Kidney epithelial cell (primary cell): Measurements from ENCODE around the gene LCE3C. TPM values are rescaled to one million over a fixed set of nuclear protein-coding genes. Genes with fewer than 3 reads are reported as not detected.

Experiments used
- DNase-seq: peaks from one replicate; pipeline ENCODE4 v3.0.0-alpha.2; 2010; ENCODE audit warnings: low read depth
- H3K27me3 ChIP-seq: 2 replicates; pipeline ENCODE4 v1.6.0; 2011; ENCODE audit warnings: low read length; ENCODE audit not compliant: control insufficient read depth, insufficient read depth
- H3K36me3 ChIP-seq: 2 replicates; pipeline ENCODE4 v1.5.1; 2011; ENCODE audit warnings: low read length; ENCODE audit not compliant: control insufficient read depth, insufficient read depth
- H3K4me3 ChIP-seq: 2 replicates; pipeline ENCODE4 v1.5.1; 2011; ENCODE audit warnings: low read depth, mild to moderate bottlenecking, control low read depth, low read length
- total RNA-seq: library from RNA; depleted of rRNA; stranded (reverse); fragments of >200 nt; gene quantifications from 2 replicates; pipeline ENCODE4 v1.2.3, GENCODE V29; 2015
- TF ChIP-seq, protein P1 (sequence below): IDR thresholded peaks from 2 replicates; pipeline ENCODE4 v1.5.1; 2011; ENCODE audit warnings: mild to moderate bottlenecking, moderate library complexity, low read length, control low read depth, inconsistent platforms; ENCODE audit not compliant: insufficient read depth, poor library complexity, severe bottlenecking

LCE3C gene
- total RNA-seq, 1 donor from 2014 or later, result not detected

- H3K4me3 ChIP-seq, result no peak within 1 kb of the TSS
These were observed 22.8 kb downstream of the LCE3C start, which contains the start of gene LCE3A for GRCh38 chr1:152622803-152623202. LCE3A (minus strand) TSS chr1:152623103; CDS start chr1:152623103, 0 bp downstream.

GRCh38 chr1:152623203-152623844 is 23.3 kb downstream of the LCE3C start:
- no peak for DNase-seq
- H3K4me3 ChIP-seq, result no peak overlapping the region
- H3K27me3 ChIP-seq, result no peaks in the 10 kb centered on the region
- TF ChIP-seq, protein P1, sequence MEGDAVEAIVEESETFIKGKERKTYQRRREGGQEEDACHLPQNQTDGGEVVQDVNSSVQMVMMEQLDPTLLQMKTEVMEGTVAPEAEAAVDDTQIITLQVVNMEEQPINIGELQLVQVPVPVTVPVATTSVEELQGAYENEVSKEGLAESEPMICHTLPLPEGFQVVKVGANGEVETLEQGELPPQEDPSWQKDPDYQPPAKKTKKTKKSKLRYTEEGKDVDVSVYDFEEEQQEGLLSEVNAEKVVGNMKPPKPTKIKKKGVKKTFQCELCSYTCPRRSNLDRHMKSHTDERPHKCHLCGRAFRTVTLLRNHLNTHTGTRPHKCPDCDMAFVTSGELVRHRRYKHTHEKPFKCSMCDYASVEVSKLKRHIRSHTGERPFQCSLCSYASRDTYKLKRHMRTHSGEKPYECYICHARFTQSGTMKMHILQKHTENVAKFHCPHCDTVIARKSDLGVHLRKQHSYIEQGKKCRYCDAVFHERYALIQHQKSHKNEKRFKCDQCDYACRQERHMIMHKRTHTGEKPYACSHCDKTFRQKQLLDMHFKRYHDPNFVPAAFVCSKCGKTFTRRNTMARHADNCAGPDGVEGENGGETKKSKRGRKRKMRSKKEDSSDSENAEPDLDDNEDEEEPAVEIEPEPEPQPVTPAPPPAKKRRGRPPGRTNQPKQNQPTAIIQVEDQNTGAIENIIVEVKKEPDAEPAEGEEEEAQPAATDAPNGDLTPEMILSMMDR, result peak; percentile 13
- H3K36me3 ChIP-seq, result no peaks in the 10 kb centered on the region

More at GRCh38 chr1:152622803-152623202, 22.8 kb downstream of the LCE3C start, which contains the start of gene LCE3A:
- TF ChIP-seq, protein P1, result no peak
- H3K27me3 ChIP-seq, result no peaks in the 10 kb centered on the region
- no peak for DNase-seq
- no peaks in the 10 kb centered on the region for H3K36me3 ChIP-seq

DNA sequence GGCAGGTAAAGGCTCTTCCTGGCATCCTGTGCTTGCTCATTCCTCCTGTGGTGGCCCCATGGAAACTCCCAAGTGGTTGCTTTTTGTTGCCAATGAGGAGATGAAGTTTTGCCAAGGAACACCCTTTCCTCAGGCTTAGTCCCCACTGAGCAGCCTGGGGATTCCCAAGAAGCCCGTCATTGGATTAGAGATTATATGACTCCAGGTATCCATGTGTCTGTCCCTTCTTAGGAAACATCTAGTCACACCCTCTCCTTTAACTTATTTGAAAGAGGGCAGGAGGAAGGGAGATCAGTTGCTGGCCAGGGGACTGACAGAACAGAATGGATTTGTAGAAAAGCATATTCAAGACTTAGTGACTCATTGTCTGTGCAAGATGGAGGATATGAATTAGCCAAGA is 26.7 kb downstream of the LCE3C start:
- TF ChIP-seq, protein P1, result no peak
- no peak for DNase-seq
- Histone ChIP-seq H3K27me3 (no peaks in the 10 kb centered on the region), H3K4me3 (no peak overlapping the region), H3K36me3 (no peaks in the 10 kb centered on the region)

DNA sequence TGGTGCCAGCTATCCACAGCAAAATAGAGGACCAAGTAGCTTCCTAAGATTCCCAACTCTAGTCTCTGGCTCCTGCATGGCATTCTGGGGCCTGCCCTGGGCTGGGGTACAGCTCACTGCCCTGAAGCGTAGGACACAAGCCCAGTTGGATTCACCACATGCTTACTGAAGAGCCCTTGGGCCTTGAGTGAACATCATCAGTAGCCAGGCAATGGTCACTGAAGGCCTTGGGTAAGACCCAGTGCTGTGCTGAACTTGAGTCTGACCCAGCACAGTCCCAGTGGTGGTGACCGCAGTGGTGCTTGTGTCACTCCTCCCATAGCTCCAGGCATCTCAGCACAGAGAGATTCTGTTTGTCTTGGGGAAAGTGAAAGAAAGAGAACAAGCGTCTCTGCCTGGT is 30.6 kb downstream of the LCE3C start:
- TF ChIP-seq, protein P1, result no peak

DNA sequence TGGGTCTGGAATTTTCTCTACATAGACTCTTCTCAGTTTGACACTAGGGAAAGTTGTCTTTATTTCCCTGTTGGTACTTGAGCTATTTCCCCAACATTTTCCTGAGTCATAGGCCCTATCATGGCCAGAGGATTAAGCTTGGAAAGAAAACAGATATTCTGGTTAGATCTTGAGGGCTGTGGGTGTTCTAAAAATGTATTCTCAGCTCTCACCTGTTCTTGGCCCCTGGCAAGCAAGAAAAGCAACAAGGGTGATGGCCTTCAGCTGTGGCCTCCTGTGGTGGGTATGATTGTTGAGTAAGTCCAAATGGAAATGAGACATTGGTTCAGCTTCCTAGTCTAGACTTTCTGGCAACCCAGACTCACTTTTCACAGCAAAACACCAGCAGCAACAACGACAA is 40.3 kb downstream of the LCE3C start:
- TF ChIP-seq, protein P1, result no peak
- Histone ChIP-seq H3K27me3 (no peaks in the 10 kb centered on the region), H3K4me3 (no peak overlapping the region), H3K36me3 (no peaks in the 10 kb centered on the region)
- DNase-seq, result no peak

More for the DNA sequence above, 30.6 kb downstream of the LCE3C start:
- Histone ChIP-seq H3K36me3 (no peaks in the 10 kb centered on the region), H3K4me3 (no peak overlapping the region), H3K27me3 (no peaks in the 10 kb centered on the region)
- DNase-seq, result no peak

DNA sequence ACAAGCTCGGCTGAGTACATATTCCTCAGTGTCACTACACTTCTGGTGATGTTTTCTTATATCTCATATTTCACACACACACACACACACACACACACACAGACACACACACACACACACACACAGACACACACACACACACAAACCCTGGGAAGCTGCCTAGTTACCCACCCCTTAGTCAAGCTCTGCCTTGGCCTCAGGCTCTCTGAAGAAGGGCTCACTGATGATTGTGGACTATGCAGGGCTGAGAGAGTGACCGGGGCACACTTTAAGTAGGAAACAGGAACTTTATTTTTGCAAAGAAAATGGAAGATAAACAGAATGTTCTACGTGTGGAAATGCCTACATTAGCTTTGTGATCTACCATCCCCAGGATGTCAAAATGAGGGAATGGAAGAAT is 43.9 kb downstream of the LCE3C start:
- TF ChIP-seq, protein P1, result no peak
- Histone ChIP-seq H3K4me3 (no peak overlapping the region), H3K36me3 (no peaks in the 10 kb centered on the region), H3K27me3 (no peaks in the 10 kb centered on the region)
- DNase-seq, result no peak
